ENCODE results near the gene GBX1. TPM values are rescaled to one million over a fixed set of nuclear protein-coding genes. Genes with fewer than 3 reads are reported as not detected.

Gene GBX1
- total RNA-seq, 4 donors from 2014 or later, result not detected

DNA sequence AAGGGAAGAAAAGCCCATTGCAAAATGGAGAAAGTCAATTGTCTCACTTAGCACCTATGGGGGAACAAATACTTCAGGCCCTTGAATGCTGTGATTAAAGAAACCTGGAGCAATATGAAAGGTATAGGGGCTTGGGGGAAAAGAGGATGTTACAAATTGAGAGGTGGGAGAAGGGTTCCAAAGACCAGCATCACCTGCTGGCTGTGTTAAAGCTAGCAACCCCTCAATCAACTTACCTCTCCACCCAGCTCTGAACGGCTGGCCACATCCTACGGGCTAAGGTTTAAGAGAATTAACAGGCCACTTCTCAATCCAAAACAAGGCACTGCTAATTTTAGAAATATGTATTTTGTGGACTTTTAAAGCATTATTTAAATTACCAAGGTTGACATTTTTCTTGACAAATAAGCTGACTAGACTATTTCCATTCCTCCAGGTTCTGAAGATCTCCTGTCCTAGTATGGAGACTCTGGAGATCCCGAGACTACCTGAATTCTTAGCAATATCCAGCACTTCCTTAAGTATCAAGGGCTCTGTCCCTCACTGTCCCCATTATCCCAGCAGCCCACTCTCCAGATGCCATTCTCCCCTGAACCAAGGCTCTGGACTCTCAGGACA, 43.8 kb upstream of the GBX1 start:
- 80% methylated on average over 3 of the region's 3 CpGs for WGBS
- H3K36me3 ChIP-seq, result peaks cover 33 to 46% (median 43%) of the 10 kb centered on the region in 4 donors
- DNase-seq (ENCODE audit: extremely low spot score), result no peak

DNA sequence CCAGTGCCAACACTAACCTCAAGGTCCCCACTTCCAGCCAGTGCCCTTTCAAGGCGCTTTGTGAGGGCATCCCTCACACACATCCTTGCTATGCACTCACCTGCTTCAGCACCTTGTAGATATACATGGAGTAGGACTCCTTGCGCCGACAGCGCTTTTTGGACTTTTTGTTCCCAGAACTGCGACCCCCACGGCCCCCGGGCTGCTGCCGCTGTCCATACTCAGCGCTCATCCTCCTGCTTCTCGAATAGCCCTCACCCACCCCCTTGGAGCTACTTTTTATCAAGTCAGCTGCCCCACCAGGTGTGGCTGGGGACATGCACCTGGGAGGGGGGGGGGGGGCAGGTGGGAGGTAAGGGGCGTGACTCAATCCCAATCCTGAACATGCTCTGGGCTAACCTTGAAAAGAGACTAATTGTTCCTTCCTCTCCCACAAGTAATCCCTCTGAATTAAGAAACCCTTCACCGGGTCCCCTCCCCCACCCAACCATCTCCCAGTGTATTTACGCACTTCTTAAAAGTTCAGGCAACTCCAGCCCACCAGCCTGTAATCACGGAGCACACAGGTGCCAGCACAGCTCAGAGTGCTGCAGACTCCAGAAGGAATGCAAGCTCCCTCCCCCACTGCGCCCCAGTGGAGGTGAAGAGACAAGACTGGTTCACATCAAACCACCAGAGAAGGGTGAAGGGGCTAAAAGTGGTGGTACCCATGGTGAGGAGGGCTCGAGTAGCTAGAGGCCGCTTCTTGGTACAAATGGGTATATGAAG, 42.8 kb upstream of the GBX1 start, which contains the start of gene H2BK1:
Gene H2BK1, minus strand, starts transcription at position 402 of the 768 bp plus-strand sequence. Its CDS starts 170 bp downstream, at position 232.
- Histone ChIP-seq H3K4me3 (no peak within 1 kb of the TSS), H3K4me1 (no peaks in the 10 kb centered on the region), H3K27me3 (peaks cover 0 to 16% (median 0%) of the 10 kb centered on the region in 4 donors), H3K36me3 (peaks cover 25 to 36% (median 33%) of the 10 kb centered on the region in 4 donors), H3K27ac (replicated peaks in 1 of 4) (no peak within 1 kb of the TSS), H3K9me3 (no peaks in the 10 kb centered on the region)
- intact Hi-C loops (cut with DNase I), result no loop called here
- 82% methylated on average over 17 of the region's 17 CpGs for WGBS
- TF ChIP-seq EP300 (IDR thresholded peaks at IDR 0.05) (no peak), POLR2A (IDR thresholded peaks at IDR 0.05; ENCODE audit: low read depth) (no peak), POLR2AphosphoS5 (IDR thresholded peaks at IDR 0.05) (no peak)
- TF ChIP-seq, protein P1, sequence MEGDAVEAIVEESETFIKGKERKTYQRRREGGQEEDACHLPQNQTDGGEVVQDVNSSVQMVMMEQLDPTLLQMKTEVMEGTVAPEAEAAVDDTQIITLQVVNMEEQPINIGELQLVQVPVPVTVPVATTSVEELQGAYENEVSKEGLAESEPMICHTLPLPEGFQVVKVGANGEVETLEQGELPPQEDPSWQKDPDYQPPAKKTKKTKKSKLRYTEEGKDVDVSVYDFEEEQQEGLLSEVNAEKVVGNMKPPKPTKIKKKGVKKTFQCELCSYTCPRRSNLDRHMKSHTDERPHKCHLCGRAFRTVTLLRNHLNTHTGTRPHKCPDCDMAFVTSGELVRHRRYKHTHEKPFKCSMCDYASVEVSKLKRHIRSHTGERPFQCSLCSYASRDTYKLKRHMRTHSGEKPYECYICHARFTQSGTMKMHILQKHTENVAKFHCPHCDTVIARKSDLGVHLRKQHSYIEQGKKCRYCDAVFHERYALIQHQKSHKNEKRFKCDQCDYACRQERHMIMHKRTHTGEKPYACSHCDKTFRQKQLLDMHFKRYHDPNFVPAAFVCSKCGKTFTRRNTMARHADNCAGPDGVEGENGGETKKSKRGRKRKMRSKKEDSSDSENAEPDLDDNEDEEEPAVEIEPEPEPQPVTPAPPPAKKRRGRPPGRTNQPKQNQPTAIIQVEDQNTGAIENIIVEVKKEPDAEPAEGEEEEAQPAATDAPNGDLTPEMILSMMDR (IDR thresholded peaks at IDR 0.05), result no peak
- DNase-seq (ENCODE audit: extremely low spot score), result no peak

More for the DNA sequence above, 43.8 kb upstream of the GBX1 start:
- Histone ChIP-seq H3K27me3 (peaks cover 0 to 6% (median 0%) of the 10 kb centered on the region in 4 donors), H3K4me3 (no peak overlapping the region), H3K27ac (replicated peaks in 1 of 4) (no peak overlapping the region), H3K9me3 (no peaks in the 10 kb centered on the region), H3K4me1 (no peaks in the 10 kb centered on the region)
- TF ChIP-seq, protein P1 (IDR thresholded peaks at IDR 0.05), result no peak
- TF ChIP-seq POLR2A (IDR thresholded peaks at IDR 0.05; ENCODE audit: low read depth), result no peak
- intact Hi-C loops (cut with DNase I), result no loop called here

DNA sequence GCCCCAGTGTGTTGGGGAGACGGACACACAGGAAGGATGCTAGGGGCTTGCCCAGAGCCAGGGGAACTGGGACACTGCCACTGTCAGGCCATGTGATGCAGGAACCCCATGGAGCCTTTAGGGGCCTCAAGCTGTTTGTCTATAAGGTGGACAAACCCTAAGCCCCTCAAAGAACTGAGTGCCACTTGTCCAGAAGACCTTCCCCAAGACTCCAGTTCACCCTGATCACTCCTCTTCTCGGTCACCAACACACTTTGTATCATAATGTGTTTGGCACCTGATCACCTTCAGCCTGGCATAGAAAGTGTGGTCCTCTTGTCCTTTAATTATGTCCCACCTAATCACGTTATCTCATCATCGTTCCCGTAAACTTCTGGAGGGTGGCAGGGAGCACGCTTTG, 42.1 kb upstream of the GBX1 start:
- no peak for DNase-seq (ENCODE audit: extremely low spot score)
- TF ChIP-seq EP300 (IDR thresholded peaks at IDR 0.05) (no peak), POLR2AphosphoS5 (IDR thresholded peaks at IDR 0.05) (no peak), POLR2A (IDR thresholded peaks at IDR 0.05; ENCODE audit: low read depth) (no peak)
- TF ChIP-seq, protein P1 (IDR thresholded peaks at IDR 0.05), result no peak
- WGBS, result 88% methylated on average over 6 of the region's 6 CpGs
- intact Hi-C loops (cut with DNase I), result no loop called here
- H3K4me1 ChIP-seq, result no peaks in the 10 kb centered on the region
- H3K27ac ChIP-seq (replicated peaks in 1 of 4), result no peak overlapping the region
- no peak overlapping the region for H3K4me3 ChIP-seq
- peaks cover 19 to 29% (median 26%) of the 10 kb centered on the region in 4 donors for H3K36me3 ChIP-seq
- no peaks in the 10 kb centered on the region for H3K9me3 ChIP-seq
- peaks cover 0 to 23% (median under 1%) of the 10 kb centered on the region in 4 donors for H3K27me3 ChIP-seq

DNA sequence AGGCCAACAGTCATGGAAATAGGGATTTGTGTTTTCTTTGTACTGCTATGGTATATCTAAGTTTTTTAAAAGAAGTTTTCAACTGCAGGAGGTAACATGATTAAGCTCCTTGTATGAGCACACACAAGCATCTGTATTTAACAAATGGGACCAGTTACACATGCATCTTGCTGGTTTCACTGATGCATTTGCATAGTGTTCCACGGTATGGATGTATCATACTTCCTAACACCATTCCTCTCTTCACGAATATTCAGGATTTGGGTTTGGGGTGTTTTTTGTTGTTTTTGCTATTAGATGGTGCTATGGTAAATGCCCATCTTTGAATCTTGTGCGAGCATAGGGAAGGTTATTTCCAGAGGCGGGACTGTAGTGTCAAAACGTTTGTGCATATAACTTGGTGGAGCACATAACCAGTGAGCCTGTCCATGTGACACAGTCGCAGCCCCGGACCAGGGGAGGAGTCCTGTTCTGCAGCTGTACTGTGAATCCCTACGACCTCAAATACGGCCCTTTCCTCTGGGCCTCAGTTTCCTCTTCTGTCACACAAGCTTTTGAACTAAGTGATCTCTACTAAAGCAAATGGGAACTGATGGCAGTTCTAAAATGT, 40.9 kb upstream of the GBX1 start:
- 74% methylated on average over 9 of the region's 9 CpGs for WGBS
- DNase-seq (ENCODE audit: extremely low spot score), result no peak
- H3K27ac ChIP-seq (replicated peaks in 1 of 4), result no peak overlapping the region
- H3K4me3 ChIP-seq, result no peak overlapping the region
- TF ChIP-seq, protein P1 (IDR thresholded peaks at IDR 0.05), result no peak
- no peak for TF ChIP-seq POLR2A (IDR thresholded peaks at IDR 0.05; ENCODE audit: low read depth)
- TF ChIP-seq EP300 (IDR thresholded peaks at IDR 0.05), result no peak
- no peak for TF ChIP-seq POLR2AphosphoS5 (IDR thresholded peaks at IDR 0.05)
- H3K36me3 ChIP-seq, result peaks cover 6 to 17% (median 14%) of the 10 kb centered on the region in 4 donors
- no peaks in the 10 kb centered on the region for H3K4me1 ChIP-seq
- no peaks in the 10 kb centered on the region for H3K9me3 ChIP-seq
- peaks cover 0 to 35% (median 2%) of the 10 kb centered on the region in 4 donors for H3K27me3 ChIP-seq
- intact Hi-C loops (cut with DNase I), result no loop called here

All from esophagus muscularis mucosa (tissue), 4 donors.